ENCODE measurements around the gene PSD4. TPM values are rescaled to one million over a fixed set of nuclear protein-coding genes. Genes with fewer than 3 reads are reported as not detected.
A peak's percentile ranks its signal among the peaks of the same experiment; 100 is the strongest.

The PSD4 gene
- total and polyA plus RNA-seq, 2 of the 8 experiments (the other 6 are each of a cell fraction or from before 2014, with no cell fraction given), result 0.53 to 1.2 TPM

GRCh38 chr2:113134717-113135116 lies 39.1 kb upstream of the PSD4 start:
- no peak overlapping the region for H2BK5ac ChIP-seq (ENCODE audit: low read depth, low read length)
- H3K9me3 ChIP-seq (ENCODE audit: insufficient read depth in 2 of 2, low read depth in 1 of 2, low read length in 1 of 2), result no peaks in the 10 kb centered on the region
- H2AK5ac ChIP-seq (ENCODE audit: low read depth, low read length), result no peak overlapping the region
- no peak overlapping the region for H3K18ac ChIP-seq (ENCODE audit: extremely low read depth, low read length)
- H3K79me1 ChIP-seq (ENCODE audit: low read depth, low read length), result no peaks in the 10 kb centered on the region
- no peak overlapping the region for H3K9ac ChIP-seq (replicated peaks in 1 of 4; ENCODE audit: extremely low read depth in 1 of 4, low read depth in 3 of 4, low read length in 3 of 4)
- no peaks in the 10 kb centered on the region for H3K4me1 ChIP-seq (replicated peaks in 1 of 4; ENCODE audit: control insufficient read depth in 3 of 4, insufficient read depth in 4 of 4, low read length in 3 of 4)
- H3K4me3 ChIP-seq (ENCODE audit: extremely low read depth in 1 of 4, insufficient read depth in 2 of 4, low read depth in 3 of 4, low read length in 4 of 4), result no peak overlapping the region
- H3K23ac ChIP-seq (ENCODE audit: insufficient read length), result no peak overlapping the region
- H3K4me2 ChIP-seq (ENCODE audit: insufficient read depth in 1 of 2, low read depth in 2 of 2, low read length in 2 of 2), result no peak overlapping the region
- no peak overlapping the region for H3K4ac ChIP-seq (replicated peaks; ENCODE audit: insufficient read length, low read depth, low read length)
- no peak overlapping the region for H3K27ac ChIP-seq (ENCODE audit: low read depth, low read length)
- DNase-seq (ENCODE audit: low read depth in 1 of 2, low spot score in 2 of 2), result peak in 1 of 2 experiments; percentile 7
- H2BK15ac ChIP-seq (ENCODE audit: low read length), result no peak overlapping the region
- FAIRE-seq, result no peak
- H3K23me2 ChIP-seq (ENCODE audit: low read depth, low read length), result no peaks in the 10 kb centered on the region
- H4K20me1 ChIP-seq (replicated peaks in 1 of 2; ENCODE audit: control insufficient read depth in 1 of 2, insufficient read depth in 2 of 2, low read length in 2 of 2), result no peaks in the 10 kb centered on the region
- H2BK120ac ChIP-seq (replicated peaks; ENCODE audit: low read depth, low read length), result no peak overlapping the region
- no peak overlapping the region for H3K56ac ChIP-seq (replicated peaks; ENCODE audit: insufficient read length, low read depth, low read length)
- ChIA-PET POLR2A (ENCODE audit: partially characterized antibody) (no interaction called here), CTCF (ENCODE audit: partially characterized antibody) (interaction anchor here (0.7 to 12.3 kb wide), 15 partner anchors 15 to 254 kb away, joined by 3 to 253 read pairs (median 8); partner anchors contain the start of gene PSD4)
- H3K27me3 ChIP-seq (replicated peaks in 1 of 4; ENCODE audit: control insufficient read depth in 3 of 4, extremely low read depth in 1 of 4, insufficient read depth in 3 of 4, low read length in 3 of 4), result no peaks in the 10 kb centered on the region
- H3K14ac ChIP-seq (ENCODE audit: insufficient read length), result no peak overlapping the region
- H4K8ac ChIP-seq (ENCODE audit: extremely low read depth, insufficient read depth, low read length), result no peak overlapping the region
- H4K5ac ChIP-seq (ENCODE audit: insufficient read length, low read depth, low read length), result no peak overlapping the region
- H3K36me3 ChIP-seq (ENCODE audit: control insufficient read depth in 2 of 4, insufficient read depth in 4 of 4, low read length in 3 of 4), result no peaks in the 10 kb centered on the region
- H2BK12ac ChIP-seq (ENCODE audit: low read depth, low read length), result no peak overlapping the region
- H2BK20ac ChIP-seq (ENCODE audit: low read length), result no peak overlapping the region
- H4K91ac ChIP-seq (replicated peaks; ENCODE audit: insufficient read length, low read length), result no peak overlapping the region
- H2AFZ ChIP-seq (ENCODE audit: low read length), result no peak overlapping the region
- no peaks in the 10 kb centered on the region for H3K79me2 ChIP-seq (ENCODE audit: control insufficient read depth in 1 of 2, insufficient read depth in 2 of 2, low read length in 2 of 2)
- TF ChIP-seq SP2 (IDR thresholded peaks at IDR 0.05; ENCODE audit: low read length) (no peak), ASH2L (IDR thresholded peaks at IDR 0.05; ENCODE audit: low read length) (no peak), SRF (IDR thresholded peaks at IDR 0.05; ENCODE audit: low read depth, low read length) (no peak), JUN (IDR thresholded peaks at IDR 0.05; ENCODE audit: low read depth, low read length) (no peak), CHD1 (IDR thresholded peaks at IDR 0.05; ENCODE audit: low read depth, low read length) (no peak), TEAD4 (IDR thresholded peaks at IDR 0.05; ENCODE audit: low read depth, low read length) (no peak)
